Rectal smooth muscle tissue (tissue), 1 donor: Measurements from ENCODE around the gene PPARGC1A.

ENCODE experiments used
- H3K27ac ChIP-seq: one replicate; pipeline ENCODE4 v1.7.0; 2013; ENCODE audit warnings: low read depth, low read length, inconsistent platforms
- H3K27me3 ChIP-seq: one replicate; pipeline ENCODE4 v1.7.0; 2013; ENCODE audit warnings: low read length; ENCODE audit not compliant: control insufficient read depth, insufficient read depth
- H3K36me3 ChIP-seq: one replicate; pipeline ENCODE4 v1.7.0; 2013; ENCODE audit warnings: low read length; ENCODE audit not compliant: control insufficient read depth, insufficient read depth
- H3K4me1 ChIP-seq: one replicate; pipeline ENCODE4 v1.7.0; 2013; ENCODE audit warnings: low read length; ENCODE audit not compliant: control insufficient read depth, insufficient read depth
- H3K4me3 ChIP-seq: one replicate; pipeline ENCODE4 v1.7.0; 2013; ENCODE audit warnings: low read length
- H3K9ac ChIP-seq: one replicate; pipeline ENCODE4 v1.7.0; 2013; ENCODE audit warnings: low read length

The PPARGC1A gene

GRCh38 chr4:23889814-23890341, at the start of gene PPARGC1A:
PPARGC1A (minus strand) TSS chr4:23890047; CDS start chr4:23889957, 90 bp downstream.
- Histone ChIP-seq H3K27ac (peak within 1 kb of the TSS; percentile 69), H3K4me3 (peak within 1 kb of the TSS; percentile 88), H3K9ac (peak within 1 kb of the TSS; percentile 42), H3K27me3 (no peaks in the 10 kb centered on the region), H3K36me3 (no peaks in the 10 kb centered on the region), H3K4me1 (peaks cover 6% of the 10 kb centered on the region)

- no peaks in the 10 kb centered on the region for H3K36me3 ChIP-seq
- no peak overlapping the region for H3K4me3 ChIP-seq
- H3K4me1 ChIP-seq, result no peaks in the 10 kb centered on the region
- H3K27ac ChIP-seq, result no peak overlapping the region
- no peak overlapping the region for H3K9ac ChIP-seq
- no peaks in the 10 kb centered on the region for H3K27me3 ChIP-seq
Measured at GRCh38 chr4:23938796-23939195, 48.9 kb upstream of the PPARGC1A start.

- H3K9ac ChIP-seq, result no peak overlapping the region
- H3K4me3 ChIP-seq, result no peak overlapping the region
- H3K4me1 ChIP-seq, result no peaks in the 10 kb centered on the region
- H3K27me3 ChIP-seq, result no peaks in the 10 kb centered on the region
- H3K27ac ChIP-seq, result no peak overlapping the region
- no peaks in the 10 kb centered on the region for H3K36me3 ChIP-seq
Measured at GRCh38 chr4:23937173-23937572, 47.3 kb upstream of the PPARGC1A start.

- H3K9ac ChIP-seq, result no peak overlapping the region
- no peaks in the 10 kb centered on the region for H3K27me3 ChIP-seq
- no peaks in the 10 kb centered on the region for H3K4me1 ChIP-seq
- no peak overlapping the region for H3K27ac ChIP-seq
- H3K36me3 ChIP-seq, result no peaks in the 10 kb centered on the region
- no peak overlapping the region for H3K4me3 ChIP-seq
Measured at GRCh38 chr4:23934915-23935314, 45.1 kb upstream of the PPARGC1A start.

GRCh38 chr4:23934223-23934622, 44.4 kb upstream of the PPARGC1A start:
- no peak overlapping the region for H3K9ac ChIP-seq
- H3K27ac ChIP-seq, result no peak overlapping the region

GRCh38 chr4:23932901-23933308, 43.1 kb upstream of the PPARGC1A start:
- H3K4me1 ChIP-seq, result no peaks in the 10 kb centered on the region
- no peaks in the 10 kb centered on the region for H3K36me3 ChIP-seq
- H3K27ac ChIP-seq, result no peak overlapping the region
- H3K9ac ChIP-seq, result no peak overlapping the region
- no peaks in the 10 kb centered on the region for H3K27me3 ChIP-seq
- H3K4me3 ChIP-seq, result no peak overlapping the region

More at GRCh38 chr4:23934223-23934622, 44.4 kb upstream of the PPARGC1A start:
- no peaks in the 10 kb centered on the region for H3K27me3 ChIP-seq
- no peaks in the 10 kb centered on the region for H3K4me1 ChIP-seq
- no peaks in the 10 kb centered on the region for H3K36me3 ChIP-seq
- no peak overlapping the region for H3K4me3 ChIP-seq

- no peak overlapping the region for H3K27ac ChIP-seq
- no peak overlapping the region for H3K9ac ChIP-seq
- H3K27me3 ChIP-seq, result no peaks in the 10 kb centered on the region
- no peak overlapping the region for H3K4me3 ChIP-seq
- no peaks in the 10 kb centered on the region for H3K36me3 ChIP-seq
- no peaks in the 10 kb centered on the region for H3K4me1 ChIP-seq
Measured at GRCh38 chr4:23932186-23932585, 42.3 kb upstream of the PPARGC1A start.

GRCh38 chr4:23931489-23931830, 41.6 kb upstream of the PPARGC1A start:
- no peak overlapping the region for H3K9ac ChIP-seq
- H3K4me1 ChIP-seq, result no peaks in the 10 kb centered on the region
- no peak overlapping the region for H3K27ac ChIP-seq
- no peak overlapping the region for H3K4me3 ChIP-seq
- no peaks in the 10 kb centered on the region for H3K27me3 ChIP-seq
- H3K36me3 ChIP-seq, result no peaks in the 10 kb centered on the region

GRCh38 chr4:23930750-23931488, 41.1 kb upstream of the PPARGC1A start:
- Histone ChIP-seq H3K9ac (no peak overlapping the region), H3K36me3 (no peaks in the 10 kb centered on the region), H3K4me1 (no peaks in the 10 kb centered on the region), H3K4me3 (no peak overlapping the region), H3K27me3 (no peaks in the 10 kb centered on the region), H3K27ac (no peak overlapping the region)

- no peak overlapping the region for H3K27ac ChIP-seq
- H3K27me3 ChIP-seq, result no peaks in the 10 kb centered on the region
- H3K9ac ChIP-seq, result no peak overlapping the region
- no peaks in the 10 kb centered on the region for H3K4me1 ChIP-seq
- no peaks in the 10 kb centered on the region for H3K36me3 ChIP-seq
- H3K4me3 ChIP-seq, result no peak overlapping the region
Measured at GRCh38 chr4:23929248-23929647, 39.4 kb upstream of the PPARGC1A start.

GRCh38 chr4:23924556-23924955, 34.7 kb upstream of the PPARGC1A start:
- Histone ChIP-seq H3K27me3 (no peaks in the 10 kb centered on the region), H3K9ac (no peak overlapping the region), H3K4me3 (no peak overlapping the region), H3K27ac (no peak overlapping the region), H3K4me1 (no peaks in the 10 kb centered on the region), H3K36me3 (no peaks in the 10 kb centered on the region)

GRCh38 chr4:23923840-23924239, 34.0 kb upstream of the PPARGC1A start:
- no peaks in the 10 kb centered on the region for H3K36me3 ChIP-seq
- H3K4me3 ChIP-seq, result no peak overlapping the region
- H3K4me1 ChIP-seq, result no peaks in the 10 kb centered on the region
- H3K27me3 ChIP-seq, result no peaks in the 10 kb centered on the region
- H3K27ac ChIP-seq, result no peak overlapping the region
- H3K9ac ChIP-seq, result no peak overlapping the region

- Histone ChIP-seq H3K4me1 (no peaks in the 10 kb centered on the region), H3K4me3 (no peak overlapping the region), H3K27me3 (no peaks in the 10 kb centered on the region), H3K9ac (no peak overlapping the region), H3K36me3 (no peaks in the 10 kb centered on the region), H3K27ac (no peak overlapping the region)
Measured at GRCh38 chr4:23923141-23923540, 33.3 kb upstream of the PPARGC1A start.
